ENCODE measurements around the gene FMOD.

The FMOD gene

DNA sequence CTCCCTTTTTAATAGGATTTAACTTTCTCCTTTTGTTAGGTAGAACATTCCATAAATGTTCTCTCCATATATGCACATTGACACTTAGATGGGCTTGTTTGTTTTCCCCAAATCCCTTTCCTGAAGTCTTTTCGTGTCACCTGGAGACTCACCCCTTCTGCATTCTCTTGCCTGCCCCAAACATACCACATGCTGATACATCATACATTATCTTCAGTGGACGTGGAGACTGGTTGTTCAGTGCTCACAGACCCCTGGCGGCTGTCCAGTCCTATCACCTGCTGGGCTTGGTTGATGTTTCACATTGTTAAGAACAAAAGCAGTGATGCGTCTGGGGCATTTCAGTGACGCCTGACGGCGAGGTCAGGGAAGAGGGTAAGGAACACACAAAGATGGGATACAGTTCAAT is 22.2 kb downstream of the FMOD start:
- TF ChIP-seq POLR2AphosphoS5 (IDR thresholded peaks at IDR 0.05; ENCODE audit: low read depth, low read length), result no peak
- no peak for TF ChIP-seq TAF1 (IDR thresholded peaks at IDR 0.05; ENCODE audit: borderline replicate concordance, insufficient read depth, low read length)
- no peak for TF ChIP-seq FOXP2 (optimal IDR thresholded peaks at IDR 0.05; ENCODE audit: borderline replicate concordance, extremely low read depth, extremely low read length, insufficient read depth)
- TF ChIP-seq, protein P1, sequence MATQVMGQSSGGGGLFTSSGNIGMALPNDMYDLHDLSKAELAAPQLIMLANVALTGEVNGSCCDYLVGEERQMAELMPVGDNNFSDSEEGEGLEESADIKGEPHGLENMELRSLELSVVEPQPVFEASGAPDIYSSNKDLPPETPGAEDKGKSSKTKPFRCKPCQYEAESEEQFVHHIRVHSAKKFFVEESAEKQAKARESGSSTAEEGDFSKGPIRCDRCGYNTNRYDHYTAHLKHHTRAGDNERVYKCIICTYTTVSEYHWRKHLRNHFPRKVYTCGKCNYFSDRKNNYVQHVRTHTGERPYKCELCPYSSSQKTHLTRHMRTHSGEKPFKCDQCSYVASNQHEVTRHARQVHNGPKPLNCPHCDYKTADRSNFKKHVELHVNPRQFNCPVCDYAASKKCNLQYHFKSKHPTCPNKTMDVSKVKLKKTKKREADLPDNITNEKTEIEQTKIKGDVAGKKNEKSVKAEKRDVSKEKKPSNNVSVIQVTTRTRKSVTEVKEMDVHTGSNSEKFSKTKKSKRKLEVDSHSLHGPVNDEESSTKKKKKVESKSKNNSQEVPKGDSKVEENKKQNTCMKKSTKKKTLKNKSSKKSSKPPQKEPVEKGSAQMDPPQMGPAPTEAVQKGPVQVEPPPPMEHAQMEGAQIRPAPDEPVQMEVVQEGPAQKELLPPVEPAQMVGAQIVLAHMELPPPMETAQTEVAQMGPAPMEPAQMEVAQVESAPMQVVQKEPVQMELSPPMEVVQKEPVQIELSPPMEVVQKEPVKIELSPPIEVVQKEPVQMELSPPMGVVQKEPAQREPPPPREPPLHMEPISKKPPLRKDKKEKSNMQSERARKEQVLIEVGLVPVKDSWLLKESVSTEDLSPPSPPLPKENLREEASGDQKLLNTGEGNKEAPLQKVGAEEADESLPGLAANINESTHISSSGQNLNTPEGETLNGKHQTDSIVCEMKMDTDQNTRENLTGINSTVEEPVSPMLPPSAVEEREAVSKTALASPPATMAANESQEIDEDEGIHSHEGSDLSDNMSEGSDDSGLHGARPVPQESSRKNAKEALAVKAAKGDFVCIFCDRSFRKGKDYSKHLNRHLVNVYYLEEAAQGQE (IDR thresholded peaks at IDR 0.05; ENCODE audit: insufficient read depth in 1 of 2, low read depth in 2 of 2, low read length in 2 of 2), result no peak
- TF ChIP-seq SIN3A (IDR thresholded peaks at IDR 0.05; ENCODE audit: borderline replicate concordance, insufficient read depth, low read length), result no peak

DNA sequence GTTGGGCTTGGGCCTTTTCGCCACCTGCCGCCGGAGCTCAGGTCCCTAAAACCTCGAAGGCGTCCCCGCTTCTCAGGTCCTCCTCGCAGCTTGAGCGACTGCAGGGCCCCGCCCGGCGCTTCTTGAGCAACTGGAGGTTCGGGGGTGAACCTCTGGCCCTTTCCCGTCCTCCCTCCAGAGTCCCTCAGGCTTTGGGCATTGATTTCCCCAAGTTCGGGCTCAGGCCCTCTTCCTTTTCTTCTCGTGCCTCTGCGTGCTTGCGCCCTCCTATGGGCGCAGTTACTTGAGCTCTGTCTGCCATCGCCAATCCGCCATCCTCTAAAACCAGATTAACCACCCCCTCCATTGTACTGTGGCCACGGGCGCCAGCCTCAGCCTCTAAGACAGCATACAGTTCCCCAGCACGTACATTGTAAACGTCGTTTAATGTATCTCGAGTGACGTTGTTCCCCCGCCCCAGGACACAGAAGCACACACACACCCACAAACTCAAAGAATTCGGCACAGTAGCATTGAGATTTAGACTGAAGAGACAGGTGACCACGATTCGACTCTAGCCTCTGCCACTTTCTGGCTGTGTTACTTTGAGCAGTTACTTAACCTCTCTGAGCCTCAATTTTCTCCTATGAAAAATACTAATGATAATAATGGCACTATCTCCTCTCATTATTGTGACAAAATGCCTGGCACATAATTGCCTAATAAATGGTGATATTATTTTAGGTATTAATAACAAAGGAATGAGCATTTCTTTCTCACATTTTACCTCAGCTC is 23.1 kb downstream of the FMOD start:
- TF ChIP-seq SIN3A (IDR thresholded peaks at IDR 0.05; ENCODE audit: borderline replicate concordance, insufficient read depth, low read length) (no peak), FOXP2 (optimal IDR thresholded peaks at IDR 0.05; ENCODE audit: borderline replicate concordance, extremely low read depth, extremely low read length, insufficient read depth) (no peak), TAF1 (IDR thresholded peaks at IDR 0.05; ENCODE audit: borderline replicate concordance, insufficient read depth, low read length) (no peak), POLR2AphosphoS5 (IDR thresholded peaks at IDR 0.05; ENCODE audit: low read depth, low read length) (no peak)
- TF ChIP-seq, protein P1 (IDR thresholded peaks at IDR 0.05; ENCODE audit: insufficient read depth in 1 of 2, low read depth in 2 of 2, low read length in 2 of 2), result no peak

DNA sequence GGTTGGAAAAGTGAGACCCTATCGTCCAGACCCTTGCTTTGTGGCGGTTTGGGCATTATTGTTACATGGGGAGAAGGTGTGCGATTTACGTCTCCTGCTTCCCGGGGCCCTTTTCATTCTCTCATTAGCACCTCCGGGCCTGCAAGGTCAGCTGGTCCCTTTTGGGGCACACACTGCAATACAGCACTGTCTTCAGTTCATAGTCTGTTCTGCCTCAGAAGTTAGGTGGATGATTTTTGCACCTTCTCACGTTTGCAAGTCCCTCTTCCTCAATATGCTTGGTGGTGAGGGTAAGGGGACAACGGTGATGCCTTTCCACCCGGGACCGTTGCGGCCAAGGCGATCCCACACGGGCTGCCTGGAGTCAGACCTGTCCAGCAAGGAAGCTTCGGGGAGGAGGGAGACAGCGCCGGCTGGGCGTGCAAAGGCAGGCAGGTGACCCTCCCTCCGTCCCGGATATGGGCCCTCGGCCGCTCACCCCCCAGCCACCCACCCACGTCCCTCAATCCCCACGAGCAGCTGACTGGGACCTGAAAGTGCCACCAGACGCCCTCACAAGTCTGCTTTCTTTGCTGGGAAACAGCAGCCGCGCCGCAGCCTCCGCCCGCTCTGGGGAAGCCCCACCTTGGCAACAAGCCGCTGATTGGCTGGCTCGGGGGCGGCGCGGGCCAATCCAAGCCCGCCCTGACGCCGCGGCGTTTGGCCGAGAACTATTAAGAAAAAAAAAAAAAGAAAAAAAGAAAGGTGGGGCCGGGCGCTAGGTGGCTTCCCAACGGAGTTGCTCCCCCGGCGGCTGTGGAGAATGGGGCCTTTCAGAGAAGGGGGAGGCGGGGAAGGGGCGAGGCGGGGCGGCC is 23.9 kb downstream of the FMOD start:
- TF ChIP-seq, protein P1 (IDR thresholded peaks at IDR 0.05; ENCODE audit: insufficient read depth in 1 of 2, low read depth in 2 of 2, low read length in 2 of 2), result 0 out of 4 replicates have a peak, but pooled peaks of 1 of the 2 experiments have one; percentile 34
- TF ChIP-seq FOXP2 (optimal IDR thresholded peaks at IDR 0.05; ENCODE audit: borderline replicate concordance, extremely low read depth, extremely low read length, insufficient read depth) (no peak), POLR2AphosphoS5 (IDR thresholded peaks at IDR 0.05; ENCODE audit: low read depth, low read length) (peak; percentile 40; the same call in 1 of the 2 replicates)

DNA sequence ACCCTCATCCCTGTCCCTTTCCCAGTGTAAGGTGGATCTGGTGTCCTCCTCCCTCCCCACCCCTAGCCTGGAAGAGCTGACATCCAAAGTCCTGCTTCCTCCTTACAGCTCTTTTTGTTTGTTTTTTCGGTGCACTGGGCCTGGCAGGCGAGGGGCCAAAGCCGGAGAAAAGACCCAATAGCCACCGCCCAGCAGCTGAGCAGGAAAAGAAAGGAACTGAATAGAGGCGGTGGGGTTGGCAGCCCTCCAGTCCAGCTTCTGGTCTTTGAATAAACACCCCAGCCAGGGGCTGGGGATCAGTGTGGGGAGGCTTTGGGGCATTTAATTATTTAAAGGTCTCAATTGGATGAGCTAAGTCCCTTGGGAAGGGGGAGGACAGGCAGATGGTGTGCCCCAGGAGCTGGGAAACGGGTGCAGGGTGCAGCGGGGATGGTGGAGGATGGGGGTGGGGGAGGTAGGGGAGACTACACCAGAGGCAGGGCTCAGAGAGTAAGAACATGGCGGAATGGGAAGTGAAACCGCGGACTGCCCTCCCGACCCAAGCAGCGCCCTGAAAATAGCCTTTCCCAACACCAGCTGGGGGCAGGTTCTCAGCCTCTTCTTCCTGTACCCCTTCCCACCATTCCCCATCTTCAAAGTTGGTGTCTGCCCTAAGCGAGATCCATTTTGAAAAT is 25.4 kb downstream of the FMOD start:
- TF ChIP-seq FOXP2 (optimal IDR thresholded peaks at IDR 0.05; ENCODE audit: borderline replicate concordance, extremely low read depth, extremely low read length, insufficient read depth), result no peak
- no peak for TF ChIP-seq SIN3A (IDR thresholded peaks at IDR 0.05; ENCODE audit: borderline replicate concordance, insufficient read depth, low read length)
- no peak for TF ChIP-seq POLR2AphosphoS5 (IDR thresholded peaks at IDR 0.05; ENCODE audit: low read depth, low read length)
- no peak for TF ChIP-seq TAF1 (IDR thresholded peaks at IDR 0.05; ENCODE audit: borderline replicate concordance, insufficient read depth, low read length)
- TF ChIP-seq, protein P1 (IDR thresholded peaks at IDR 0.05; ENCODE audit: insufficient read depth in 1 of 2, low read depth in 2 of 2, low read length in 2 of 2), result no peak
